GM18858 (cell line): ENCODE measurements around the gene TK2.
A peak's percentile ranks its signal among the peaks of the same experiment; 100 is the strongest.
"Not testable (repeated sequence)": the region's sequence is repeated elsewhere in the genome, so short reads cannot be mapped to it uniquely, and the experiment has no call there.

Source experiments
- ATAC-seq: cut with Tn5 transposase; IDR thresholded peaks from one replicate; pipeline ENCODE4 v1.9.1; 2021; ENCODE audit not compliant: unreplicated experiment

The TK2 gene

GRCh38 chr16:66574081-66574480, 24.2 kb upstream of the TK2 start:
- ATAC-seq = no peak

DNA sequence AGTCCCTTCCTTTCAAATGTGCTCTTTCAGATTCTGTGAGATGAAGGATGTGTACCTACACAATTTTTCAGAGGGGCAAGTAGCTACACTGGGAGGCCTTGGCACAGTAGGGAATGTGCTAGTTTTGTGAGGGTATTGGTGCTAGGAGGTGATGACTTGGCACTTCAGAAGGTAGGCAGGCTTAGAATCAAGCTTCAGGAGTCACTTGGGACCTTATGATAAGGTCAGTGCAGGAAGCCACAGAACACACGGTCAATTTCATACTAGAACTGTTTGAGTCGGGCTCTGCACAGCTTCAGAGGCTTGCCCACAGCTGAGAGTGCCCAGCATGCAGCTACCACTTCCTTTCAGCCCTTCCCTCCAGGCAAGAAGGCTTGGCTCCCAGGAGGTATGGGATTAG, 22.4 kb upstream of the TK2 start:
- no peak for ATAC-seq

DNA sequence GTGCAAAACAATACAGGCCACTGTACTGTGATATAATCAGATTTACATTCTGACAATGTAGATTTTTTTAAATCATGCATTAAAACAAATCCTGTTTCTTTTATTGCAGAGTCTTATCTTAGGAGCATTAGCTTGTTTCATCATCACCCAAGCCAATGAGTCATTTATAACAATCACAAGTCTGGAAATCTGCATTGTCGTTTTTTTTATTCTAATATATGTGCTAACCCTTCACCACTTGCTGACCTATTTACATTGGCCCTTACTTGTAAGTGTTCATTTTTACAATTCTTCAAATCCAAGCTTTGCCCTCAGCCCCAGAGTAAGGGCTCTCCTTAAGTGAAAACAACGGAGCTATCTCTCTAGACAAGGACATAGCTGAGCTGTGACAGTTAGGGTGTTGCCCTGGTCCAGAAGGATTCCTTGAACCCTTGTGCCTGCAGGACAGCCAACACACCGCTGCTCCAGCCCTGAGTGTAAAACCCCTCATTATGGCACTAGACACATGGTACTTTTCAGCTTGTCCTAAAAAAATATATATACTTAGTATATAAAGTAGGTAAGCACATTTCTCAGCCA, 20.0 kb upstream of the TK2 start:
- ATAC-seq = no peak

GRCh38 chr16:66569131-66569530, 19.2 kb upstream of the TK2 start:
- ATAC-seq = no peak

- no peak for ATAC-seq
These were observed 18.4 kb upstream of the TK2 start for GRCh38 chr16:66568355-66568754.

DNA sequence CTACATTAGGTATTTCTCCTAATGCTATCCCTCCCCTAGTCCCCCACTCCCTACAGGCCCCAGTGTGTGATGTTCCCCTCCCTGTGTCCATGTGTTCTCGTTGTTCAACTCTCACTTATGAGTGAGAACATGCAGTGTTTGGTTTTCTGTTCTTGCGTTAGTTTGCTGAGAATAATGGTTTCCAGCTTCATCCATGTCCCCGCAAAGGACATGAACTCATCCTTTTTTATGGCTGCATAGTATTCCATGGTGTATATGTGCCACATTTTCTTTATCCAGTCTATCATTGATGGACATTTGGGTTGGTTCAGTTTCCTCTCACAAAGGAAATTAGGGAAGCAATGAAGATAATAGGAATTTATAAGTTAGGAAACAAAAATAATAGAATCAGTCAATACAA, 17.3 kb upstream of the TK2 start:
- ATAC-seq = not testable (repeated sequence)

- ATAC-seq = no peak
These were observed 16.4 kb upstream of the TK2 start, which contains the start of gene CMTM1 for GRCh38 chr16:66566051-66566901. TSS of gene CMTM1 (plus strand) at chr16:66566439. CDS start at chr16:66566514, 75 bp downstream.

DNA sequence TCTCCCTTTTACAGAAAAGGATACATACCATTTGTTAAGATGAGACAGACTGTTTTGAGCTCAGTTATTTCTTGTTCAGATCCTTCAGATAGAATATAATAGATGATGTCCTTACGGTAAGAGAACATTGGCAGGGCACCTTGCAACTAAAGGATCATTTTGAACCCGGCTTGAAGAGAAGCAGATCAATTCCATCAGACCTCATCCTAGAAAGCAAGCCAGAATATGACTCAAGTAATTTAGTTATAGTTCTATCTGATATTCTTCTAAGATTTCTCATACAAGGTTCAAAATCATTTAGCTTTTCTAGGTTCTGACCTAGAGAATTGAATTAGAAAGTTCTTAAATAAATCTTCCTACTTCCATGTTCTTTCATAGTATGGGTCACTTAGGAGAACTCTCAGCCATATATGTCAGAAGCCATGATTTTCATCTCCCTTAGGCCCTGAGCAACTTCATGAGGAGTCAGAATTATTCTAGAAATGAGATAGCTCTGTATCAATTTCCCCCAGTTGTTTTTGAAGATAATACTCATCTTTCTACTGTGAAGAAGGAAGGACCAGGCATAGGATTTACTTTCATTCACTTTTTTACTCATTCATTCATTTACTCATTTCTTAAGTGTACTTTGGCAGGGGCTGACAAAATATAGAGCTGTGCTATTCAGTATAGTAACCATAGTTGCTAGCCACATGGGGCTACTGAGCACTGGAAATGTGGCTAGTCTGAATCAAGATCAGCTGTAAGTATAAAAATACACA, 13.8 kb upstream of the TK2 start:
- ATAC-seq = no peak

GRCh38 chr16:66562986-66563385, 13.1 kb upstream of the TK2 start:
- no peak for ATAC-seq

DNA sequence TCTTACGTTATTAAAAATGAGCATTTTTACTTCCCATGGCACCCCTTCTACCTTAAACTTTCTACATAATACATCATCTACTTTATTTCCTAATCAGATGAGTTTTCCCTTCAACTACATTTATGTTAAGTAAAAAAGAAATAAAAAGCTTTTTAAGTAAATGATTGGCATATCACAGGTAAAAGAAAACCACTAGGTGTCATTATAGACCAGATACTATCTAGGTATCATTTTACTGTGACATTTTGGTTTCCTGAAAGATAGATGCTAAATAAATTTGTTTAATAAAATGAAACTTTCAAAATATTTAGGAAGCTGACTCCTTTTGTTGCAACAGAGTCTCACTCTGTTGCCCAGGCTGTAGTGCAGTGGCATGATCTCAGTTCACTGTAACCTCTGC, 12.5 kb upstream of the TK2 start:
- no peak for ATAC-seq

- ATAC-seq = no peak
These were observed 11.6 kb upstream of the TK2 start for GRCh38 chr16:66561381-66562080.

DNA sequence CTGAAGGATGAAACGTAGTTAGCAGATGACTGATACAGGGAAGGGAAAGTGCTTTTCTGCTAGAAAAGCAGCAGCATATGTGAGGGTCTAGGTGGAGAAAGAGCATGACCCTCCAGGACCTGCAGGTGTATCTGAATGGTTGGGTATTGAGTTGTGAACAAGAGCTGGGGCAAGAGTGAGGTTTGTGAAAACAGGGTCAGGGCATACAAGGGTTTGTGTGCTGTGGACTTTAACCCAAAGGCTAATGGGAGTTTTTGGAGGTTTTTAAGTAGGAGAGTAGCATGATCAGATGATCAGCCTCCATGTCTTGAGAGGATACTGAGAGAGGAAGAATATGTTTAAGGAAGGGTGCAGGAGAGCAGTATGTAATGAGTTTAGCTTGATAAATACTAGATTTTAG, 10.2 kb upstream of the TK2 start:
- ATAC-seq = no peak

DNA sequence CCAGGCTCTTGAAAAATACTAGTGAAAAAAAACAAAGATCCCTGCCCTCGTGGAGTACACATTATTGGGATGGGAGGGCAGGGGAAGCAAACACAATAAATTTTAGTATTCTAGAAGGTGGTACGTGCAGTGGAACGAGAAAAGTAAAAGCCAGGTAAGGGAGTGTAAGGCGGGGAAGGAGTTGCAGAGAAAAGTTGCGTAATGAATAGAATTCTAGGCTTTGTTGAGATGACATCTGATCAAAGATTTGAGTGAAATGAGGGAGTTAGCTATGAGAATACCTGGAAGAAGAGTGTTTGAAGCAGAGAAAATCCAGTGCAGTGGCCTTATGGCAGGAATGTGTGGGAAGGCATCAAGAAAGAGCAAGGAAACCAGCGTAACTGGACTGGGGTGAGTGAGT, 4.6 kb upstream of the TK2 start:
- ATAC-seq = no peak

GRCh38 chr16:66554021-66554420, 4.1 kb upstream of the TK2 start:
- ATAC-seq = no peak

DNA sequence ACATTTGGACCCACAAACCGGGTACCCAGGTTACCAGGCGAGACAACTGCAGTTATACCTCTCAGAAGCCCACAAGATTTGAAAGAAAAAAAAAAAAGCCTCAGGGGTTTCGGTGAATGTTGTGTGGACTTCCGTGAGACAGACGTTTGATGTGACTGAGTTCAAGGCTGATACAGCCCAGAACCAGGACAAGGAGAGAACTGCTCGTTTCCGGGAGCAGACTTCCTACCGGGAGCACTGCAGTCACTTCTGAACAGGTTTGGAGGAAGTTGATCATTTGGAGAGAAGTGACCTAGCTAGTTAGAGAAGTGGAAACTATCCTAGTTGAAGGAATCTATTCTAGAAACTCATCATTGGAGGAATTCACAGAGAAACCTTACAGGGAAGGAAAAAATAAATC, 3.3 kb upstream of the TK2 start:
- no peak for ATAC-seq

DNA sequence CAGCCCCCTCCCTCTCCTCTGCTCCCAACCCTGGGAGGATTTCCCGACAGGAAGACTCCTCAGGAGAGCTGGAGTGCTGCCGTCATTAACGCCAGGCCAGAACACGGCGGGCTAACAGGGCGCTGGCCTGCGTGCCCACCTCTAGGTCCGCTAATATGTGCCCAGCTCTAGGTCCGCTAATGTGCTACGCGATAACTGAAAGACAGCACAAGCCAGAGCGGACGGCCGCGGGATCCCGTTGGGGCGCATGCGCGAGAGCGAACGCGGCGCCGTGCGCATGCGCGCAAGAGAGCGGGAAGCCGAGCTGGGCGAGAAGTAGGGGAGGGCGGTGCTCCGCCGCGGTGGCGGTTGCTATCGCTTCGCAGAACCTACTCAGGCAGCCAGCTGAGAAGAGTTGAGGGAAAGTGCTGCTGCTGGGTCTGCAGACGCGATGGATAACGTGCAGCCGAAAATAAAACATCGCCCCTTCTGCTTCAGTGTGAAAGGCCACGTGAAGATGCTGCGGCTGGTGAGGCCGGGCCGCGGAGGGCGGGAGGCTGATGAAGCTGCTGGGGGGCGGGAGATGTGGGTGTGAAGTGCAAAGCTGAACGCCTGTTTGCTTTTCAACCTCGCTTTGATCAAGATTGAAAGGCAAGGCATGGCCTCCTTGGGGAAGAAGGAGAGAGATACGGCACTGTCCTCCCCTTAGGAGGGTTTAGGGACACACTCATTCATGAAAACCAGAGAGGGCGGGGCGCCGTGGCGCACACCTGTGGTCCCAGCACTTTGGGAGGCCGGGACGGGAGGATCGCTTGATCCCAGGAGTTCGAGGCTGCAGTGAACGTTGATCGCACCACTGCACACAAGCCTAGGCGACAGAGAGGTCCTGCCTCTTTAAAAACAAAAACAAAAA, 2.6 kb upstream of the TK2 start, which contains the start of gene CKLF:
TSS of gene CKLF (plus strand) at position 291 of the 892 bp plus-strand sequence. CDS start at position 431, 140 bp downstream.
- ATAC-seq = peak; percentile 68

DNA sequence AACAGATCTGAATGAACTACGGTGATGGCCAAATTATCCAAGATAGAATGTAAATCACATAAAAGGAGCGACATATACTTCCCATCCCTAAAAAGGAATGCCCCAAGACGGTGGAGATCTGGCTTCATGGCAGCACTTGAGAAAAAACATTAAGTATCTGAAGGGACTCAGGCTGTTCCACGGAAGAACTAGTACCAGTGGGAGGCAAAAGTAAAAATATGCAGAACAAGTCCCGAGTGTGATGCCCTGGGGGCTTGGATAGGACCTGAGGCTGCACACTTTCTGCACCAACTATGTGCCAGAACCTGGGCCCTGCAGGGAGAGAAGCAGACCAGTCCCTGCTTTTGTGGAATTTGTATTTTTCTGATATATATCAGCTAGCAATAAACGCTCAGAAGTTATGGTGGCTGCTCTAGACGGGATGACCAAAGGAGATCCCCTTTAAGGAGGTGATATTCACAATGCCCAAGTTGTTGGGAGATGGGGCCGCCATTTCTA, 1.9 kb upstream of the TK2 start:
- no peak for ATAC-seq

- no peak for ATAC-seq
These were observed 1.4 kb upstream of the TK2 start for GRCh38 chr16:66551348-66551759.

GRCh38 chr16:66548868-66549267, 1.1 kb downstream of the TK2 start:
- no peak for ATAC-seq

DNA sequence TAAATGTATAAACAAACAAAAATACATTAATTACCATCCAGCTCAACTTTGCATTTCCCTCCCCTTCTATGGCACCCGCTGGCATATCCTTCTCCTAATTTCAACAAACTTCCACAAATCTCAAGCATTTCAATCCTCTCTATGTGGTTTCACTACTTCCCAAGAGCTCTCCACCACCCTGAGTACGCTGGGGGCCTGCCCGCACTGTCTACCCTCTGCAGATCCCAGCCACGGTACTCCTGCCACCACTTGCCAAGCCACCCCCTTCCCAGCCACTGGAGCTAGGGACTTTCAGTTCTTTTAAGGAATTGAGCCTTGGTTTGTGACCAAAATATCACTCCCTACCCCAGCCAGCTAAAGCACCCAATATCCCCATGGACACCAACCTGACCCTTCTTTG, 1.9 kb downstream of the TK2 start:
- ATAC-seq = no peak
